Stimulated activated CD4-positive, alpha-beta T cell treated with anti-CD3 and anti-CD28 coated beads, Interleukin-2, amount 100 ng/mL, for 4 hours (primary cell): ENCODE data around the gene GPR137B.
"Not testable (repeated sequence)": the region's sequence is repeated elsewhere in the genome, so short reads cannot be mapped to it uniquely, and the experiment has no call there.

Experiments
- DNase-seq: peaks from one replicate; pipeline ENCODE4 v3.0.0-alpha.2; 2020; ENCODE audit warnings: low read depth

GPR137B gene

DNA sequence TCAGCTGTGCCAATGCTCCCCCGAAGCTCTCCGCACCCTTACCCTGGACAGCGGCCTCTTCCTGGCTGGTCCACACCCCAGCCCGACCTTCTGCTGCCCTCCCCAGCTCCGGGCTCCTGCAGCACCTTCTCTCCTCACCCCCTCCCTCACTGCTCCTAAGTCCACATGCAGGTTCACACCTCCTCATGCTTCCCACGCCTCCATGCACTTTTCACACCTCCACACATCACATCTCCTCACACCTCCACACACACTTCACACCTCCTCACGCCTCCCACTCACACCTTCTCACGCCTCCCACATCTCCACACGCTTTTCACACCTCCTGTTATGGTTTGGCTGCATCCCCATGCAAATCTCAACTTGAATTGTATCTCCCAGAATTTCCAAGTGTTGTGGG is 18.9 kb downstream of the GPR137B start:
- no peak for DNase-seq

DNA sequence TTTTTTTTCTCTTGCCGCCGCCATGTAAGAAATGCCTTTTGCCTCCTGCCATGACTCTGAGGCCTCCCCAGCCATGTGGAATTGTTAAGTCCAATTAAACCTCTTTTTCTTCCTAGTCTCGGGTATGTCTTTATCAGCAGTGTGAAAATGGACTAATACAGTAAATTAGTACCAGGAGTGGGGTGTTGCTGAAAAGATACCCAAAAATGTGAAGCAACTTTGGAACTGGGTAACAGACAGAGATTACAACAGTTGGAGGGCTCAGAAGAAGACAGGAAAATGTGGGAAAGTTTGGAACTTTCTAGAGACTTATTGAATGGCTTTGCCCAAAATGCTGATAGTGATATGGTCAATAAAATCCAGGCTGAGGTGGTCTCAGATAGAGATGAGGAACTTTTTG is 19.4 kb downstream of the GPR137B start:
- not testable (repeated sequence) for DNase-seq

DNA sequence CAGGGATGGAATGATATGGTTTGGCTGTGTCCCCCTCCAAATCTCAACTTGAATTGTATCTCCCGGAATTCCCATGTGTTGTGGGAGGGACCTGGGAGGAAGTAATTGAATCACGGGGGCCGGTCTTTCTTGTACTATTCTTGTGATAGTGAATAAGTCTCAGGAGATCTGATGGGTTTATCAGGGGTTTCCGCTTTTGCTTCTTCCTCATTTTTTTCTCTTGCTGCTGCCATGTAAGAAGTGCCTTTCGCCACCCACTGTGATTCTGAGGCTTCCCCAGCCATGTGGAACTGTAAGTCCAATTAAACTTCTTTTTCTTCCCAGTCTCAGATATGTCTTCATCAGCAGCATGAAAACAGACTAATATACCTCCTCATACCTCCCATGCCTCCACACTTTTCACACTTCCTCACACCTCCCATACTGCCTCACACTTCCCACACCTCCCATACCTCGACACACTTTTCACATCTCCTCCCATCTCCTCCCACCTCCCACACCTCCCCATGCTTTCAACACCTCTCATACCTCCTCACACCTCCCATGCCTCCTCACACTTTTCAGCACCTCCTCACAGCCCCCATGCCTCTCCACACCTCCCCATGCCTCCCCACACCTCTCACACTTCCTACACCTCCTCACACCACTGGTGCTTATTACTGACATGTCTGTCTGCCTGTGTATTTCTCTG is 21.3 kb downstream of the GPR137B start:
- no peak for DNase-seq

DNA sequence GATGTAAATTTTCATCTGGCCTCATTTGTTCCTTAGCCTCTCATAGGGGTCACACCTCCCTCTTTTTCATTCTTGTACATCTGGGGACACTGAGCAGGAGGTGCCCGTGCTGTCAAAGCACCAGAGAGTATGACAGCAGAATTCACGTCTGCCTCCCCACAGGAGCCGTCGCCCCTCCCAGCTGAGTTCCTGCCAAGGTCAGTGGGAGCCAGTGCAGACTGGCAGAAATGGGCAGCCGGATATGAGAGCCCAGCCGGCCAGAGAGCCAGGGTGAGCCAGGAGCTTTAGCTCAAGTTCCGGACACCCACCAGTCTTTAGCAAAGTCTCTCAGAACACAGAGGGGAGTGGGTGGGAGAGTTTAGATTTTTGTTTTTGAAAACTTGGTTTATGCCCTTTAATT is 21.9 kb downstream of the GPR137B start:
- DNase-seq: no peak

DNA sequence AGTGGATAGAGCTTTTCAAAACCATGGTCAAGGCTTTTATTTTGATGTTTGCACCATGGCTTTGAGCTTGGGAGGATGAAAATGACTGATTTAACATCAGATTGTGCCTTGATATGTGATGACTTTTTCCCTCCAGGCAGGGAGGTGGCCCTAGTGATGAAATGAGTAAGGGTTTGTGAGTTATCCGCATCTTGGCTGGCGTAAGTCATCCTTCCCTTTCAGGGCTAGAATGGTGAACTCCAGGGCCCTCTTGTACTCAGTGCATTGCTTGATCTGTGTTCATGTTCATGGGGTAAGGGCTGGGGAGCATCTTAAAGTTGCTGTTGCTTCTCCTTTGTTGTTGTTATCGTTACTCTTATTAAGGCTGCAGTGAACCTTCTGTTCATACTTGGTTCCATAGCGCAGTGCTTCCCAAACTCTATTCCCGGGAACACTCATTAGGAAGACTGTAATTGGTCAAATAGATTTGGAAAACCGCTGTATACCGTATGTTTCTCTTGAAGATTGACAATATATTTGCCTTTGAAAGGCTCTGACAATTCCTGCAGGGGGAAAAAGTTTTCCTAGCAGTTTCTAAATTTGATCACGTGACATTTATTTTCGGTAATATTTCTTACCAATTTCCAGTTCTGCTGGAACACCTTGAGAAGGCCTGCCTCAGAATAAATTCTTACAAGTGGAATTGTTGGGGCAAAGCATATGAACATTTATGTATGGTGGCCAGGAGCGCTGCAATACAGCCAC is 23.1 kb downstream of the GPR137B start:
- no peak for DNase-seq

DNA sequence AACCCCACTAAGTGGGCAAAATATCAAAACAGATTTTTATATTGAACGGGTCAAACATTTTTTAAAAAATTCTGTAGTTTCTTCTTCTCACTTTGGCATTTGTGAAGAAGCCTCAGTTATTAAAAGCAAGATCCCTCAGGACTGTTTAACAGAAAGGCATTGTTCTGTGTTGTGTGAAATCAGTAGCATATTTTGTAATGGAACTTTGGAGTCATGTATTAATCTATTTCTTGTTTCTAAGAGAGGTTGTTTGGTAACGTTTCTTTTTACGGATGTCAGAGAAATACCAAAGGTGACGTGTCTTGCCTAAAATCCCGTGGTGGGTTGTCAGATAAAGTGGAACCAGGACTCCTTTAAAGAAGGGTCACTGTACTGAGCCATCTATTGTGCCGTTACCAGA is 23.7 kb downstream of the GPR137B start:
- no peak for DNase-seq

DNA sequence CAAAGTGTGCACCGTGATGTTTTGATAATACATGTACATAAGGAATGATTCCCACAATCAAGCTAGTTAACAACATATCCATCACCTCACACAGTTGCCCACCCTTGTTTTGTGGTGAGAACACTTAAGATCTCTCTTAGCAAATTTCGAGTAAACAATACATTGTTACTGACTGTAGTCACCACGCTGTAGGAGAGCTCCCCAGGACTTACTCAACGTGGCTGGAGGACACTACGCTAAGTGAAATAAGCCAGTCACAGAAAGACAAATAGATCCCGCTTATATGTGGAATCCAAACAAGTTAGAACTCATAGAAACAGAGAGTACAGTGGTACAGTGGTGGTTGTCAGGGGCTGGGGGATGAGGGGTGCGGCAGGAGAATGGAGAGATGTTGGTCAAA is 24.8 kb downstream of the GPR137B start:
- no peak for DNase-seq

DNA sequence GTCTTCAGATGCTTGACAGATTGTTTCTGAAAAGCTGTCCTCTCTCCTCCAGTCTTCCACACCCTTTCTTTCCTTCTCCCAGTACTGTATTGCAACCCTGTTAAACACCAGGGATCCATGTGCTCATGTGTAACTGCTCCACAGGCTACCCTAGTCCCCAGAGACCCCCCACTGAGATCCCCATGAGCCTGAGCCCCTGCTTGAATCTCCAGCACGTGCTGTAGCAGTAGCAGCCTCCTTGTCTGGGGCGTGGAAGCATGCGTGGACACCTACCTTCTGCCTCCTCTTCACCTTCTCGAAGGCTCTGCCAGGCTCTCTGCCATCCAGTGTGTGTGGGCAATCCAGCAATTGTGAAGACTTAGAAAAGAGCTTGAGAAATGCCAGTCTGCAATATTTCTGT is 25.2 kb downstream of the GPR137B start:
- no peak for DNase-seq

DNA sequence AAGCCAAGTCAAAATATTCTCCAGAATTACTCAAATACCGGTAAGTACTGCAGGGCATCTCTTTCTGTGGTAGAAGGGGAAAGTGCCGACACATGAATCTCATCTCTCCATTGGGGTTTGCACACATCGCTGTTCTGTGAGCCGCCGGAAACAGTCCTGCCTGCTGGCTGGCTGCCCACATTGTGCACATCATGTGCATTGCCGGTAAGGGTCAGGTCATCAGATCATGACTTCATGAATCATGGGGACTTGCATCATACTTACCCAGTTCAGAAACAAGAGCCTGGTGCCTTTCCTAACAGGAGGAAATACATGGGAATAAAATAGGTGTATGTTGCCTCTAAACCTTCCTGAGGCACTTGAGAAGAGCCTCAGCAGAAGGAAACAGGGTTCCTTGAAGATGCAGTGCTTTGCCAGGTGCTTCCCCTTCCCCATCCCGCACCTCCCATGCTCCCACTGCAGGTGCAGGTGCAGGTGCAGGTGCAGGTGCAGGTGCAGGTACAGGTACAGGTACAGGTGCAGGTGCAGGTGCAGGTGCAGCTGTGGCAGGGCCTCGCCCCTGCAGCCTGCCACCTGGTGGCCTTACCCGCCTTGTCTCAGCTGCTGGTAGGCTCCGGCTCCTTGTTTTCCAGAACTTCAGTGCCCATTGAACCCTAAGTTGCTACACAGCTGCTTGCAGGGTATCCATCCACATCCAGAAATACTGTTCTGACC is 26.5 kb downstream of the GPR137B start:
- no peak for DNase-seq

DNA sequence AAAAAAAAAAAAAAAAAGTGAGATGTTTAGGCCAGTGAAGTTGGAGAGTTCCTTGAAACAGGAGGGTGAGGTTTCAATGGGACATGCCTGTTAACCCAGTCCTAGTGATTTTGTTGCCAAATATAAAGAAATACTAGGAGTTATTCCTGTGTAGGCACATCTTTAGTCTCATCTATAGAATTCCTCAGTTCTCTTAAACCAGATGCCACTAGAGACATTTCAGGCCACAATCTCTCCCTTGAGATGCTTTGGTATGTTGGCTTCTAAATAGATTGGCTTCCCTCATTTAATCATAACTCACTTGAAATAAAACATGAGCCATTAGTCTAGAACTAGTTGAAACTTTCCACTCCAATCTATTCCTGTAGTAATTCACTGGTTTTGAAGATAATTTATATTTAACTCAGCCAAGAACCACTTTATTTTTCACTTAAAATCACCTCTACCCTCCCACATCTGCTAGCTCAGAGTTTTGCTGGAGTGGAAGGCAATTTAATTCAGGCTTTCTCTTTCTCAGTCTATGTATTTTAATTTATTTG is 29.8 kb downstream of the GPR137B start:
- DNase-seq: no peak

DNA sequence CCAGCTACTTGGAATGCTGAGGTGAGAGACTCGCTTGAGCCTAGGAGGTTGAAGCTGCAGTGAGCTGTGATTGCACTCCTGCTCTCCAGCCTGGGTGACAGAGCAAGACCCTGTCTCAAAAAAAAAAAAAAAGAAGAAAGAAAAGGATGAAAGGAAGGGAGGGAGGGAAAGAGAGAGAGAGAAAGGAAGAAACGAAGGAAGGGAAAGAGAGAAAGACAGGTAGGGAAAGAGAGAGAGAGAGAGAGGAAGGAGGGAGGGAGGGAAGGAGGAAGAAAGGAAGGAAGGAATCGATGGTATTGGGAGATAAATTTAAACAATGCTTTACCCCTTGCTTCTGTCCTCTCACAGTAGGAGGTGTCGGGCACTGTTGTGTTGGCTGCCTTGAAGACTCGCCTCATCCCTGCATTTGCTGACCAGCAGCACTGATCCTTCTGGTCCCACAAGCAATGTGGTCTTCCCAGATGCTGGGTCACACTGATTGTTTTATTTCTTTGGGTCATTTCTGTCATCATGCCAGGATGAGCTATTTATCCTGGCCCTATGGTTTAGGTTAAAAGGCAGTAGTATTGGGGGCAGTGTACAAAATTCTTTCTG is 30.9 kb downstream of the GPR137B start:
- no peak for DNase-seq

DNA sequence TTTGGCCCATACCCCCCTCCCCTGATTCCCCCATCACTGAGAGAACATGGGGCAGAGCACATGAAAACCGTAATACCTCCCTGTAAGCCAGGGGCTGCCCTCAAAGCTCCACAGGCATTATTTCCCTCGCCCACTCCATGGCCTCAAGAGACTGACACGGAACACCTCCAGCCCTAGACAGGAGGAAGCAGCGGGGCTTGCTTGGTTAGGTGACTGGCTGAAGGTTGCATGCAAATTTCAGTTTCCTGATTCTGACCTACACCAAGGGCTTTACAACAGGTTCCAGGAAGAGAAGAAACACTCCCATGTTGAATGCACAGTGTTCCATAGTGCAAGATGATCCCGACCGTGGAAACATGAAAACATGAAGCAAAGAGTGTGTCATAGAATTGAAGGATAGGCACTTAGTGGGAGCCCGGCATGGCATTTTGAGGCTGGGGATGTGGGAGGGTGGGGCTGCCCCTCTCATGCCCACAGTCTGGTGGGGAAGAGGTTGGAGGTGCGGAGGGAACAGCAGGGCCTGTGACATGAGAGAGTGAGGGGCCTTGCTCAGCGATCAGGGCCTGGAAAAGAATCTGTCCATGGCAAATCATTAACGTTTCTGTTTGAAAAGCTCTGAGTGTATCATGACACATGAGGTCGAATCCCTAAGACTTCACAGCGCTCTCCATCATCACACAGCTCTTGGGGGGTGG is 33.5 kb downstream of the GPR137B start:
- no peak for DNase-seq

DNA sequence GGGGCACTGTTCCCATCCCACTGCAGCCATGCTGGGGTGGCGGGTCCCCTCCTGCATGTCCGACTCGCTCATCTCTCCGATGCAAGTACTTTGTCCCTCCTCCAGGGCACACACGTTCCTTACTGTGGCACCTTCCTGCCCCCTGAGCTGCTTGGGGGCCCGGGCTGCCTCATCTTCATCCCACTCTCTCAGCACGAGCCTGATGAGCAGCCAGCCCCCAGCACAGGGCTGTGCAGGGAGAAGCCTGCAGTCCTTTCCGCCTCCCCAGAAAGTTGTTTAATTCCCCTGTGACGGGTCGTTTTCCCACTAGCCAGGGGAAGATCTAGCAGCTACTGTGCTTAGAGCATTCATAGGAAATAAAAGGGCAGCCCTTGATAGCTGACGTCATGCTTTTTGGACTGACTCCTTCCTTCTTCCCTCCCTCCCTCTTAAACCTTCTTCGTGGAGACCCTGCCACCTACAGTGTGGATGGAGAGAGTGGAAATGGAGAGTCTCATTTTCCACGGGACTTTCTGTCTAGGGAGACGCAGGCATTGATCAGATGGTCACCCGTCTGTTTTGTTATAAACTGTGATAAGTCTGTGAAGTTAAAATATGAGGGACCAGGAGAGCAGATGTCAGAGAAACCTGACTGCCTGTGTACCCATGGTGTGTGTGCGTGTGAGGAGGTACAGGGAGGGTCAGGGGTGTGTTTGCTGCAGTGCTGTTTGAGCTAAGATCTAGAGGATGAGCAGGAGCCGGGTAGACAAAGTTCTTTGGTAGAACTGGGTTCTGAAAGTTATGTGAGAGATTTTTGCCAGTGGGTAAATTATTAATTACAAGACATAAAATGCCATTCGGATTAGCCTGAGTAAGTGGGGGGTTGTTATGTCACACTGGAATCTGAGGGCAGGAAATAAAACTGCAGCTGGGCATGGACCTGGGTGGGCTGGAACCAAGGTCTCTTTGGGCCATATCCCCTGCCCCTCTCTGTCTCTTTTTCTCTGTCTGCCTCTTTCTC is 34.3 kb downstream of the GPR137B start:
- no peak for DNase-seq

DNA sequence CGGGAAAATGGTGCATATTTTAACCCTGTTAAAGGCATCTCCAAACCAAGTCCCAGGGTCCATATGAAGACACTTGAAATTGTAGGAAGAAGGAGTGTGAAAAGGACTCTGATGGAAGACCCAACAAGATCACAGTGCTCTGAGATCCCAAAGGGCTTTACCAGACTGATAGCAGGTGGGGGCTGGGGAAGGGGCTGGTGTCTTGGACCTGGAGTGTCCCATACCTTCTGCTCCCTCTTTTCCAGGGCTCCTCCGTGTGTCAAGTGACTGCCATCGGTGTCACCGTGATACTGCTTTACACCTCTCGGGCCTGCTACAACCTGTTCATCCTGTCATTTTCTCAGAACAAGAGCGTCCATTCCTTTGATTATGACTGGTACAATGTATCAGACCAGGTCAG is 37.3 kb downstream of the GPR137B start:
- DNase-seq: no peak

DNA sequence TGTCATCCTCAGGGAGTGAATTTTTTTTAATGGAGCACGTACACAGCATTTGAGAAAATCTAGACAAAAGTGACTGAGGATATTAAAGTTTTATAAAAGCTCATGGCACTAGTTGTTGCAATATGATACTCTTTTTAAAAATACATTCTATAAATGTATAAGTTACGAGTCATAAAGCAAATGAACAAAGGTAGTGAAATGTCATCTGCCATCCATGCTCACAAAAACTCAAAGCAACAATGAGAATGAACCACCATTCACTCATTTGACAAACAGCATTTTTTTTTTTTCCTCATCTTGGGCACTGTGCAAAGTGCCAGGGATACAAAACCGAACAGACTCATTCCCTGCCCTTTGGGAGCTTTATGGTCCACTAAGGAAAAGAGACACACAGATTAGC is 38.7 kb downstream of the GPR137B start:
- DNase-seq: no peak

DNA sequence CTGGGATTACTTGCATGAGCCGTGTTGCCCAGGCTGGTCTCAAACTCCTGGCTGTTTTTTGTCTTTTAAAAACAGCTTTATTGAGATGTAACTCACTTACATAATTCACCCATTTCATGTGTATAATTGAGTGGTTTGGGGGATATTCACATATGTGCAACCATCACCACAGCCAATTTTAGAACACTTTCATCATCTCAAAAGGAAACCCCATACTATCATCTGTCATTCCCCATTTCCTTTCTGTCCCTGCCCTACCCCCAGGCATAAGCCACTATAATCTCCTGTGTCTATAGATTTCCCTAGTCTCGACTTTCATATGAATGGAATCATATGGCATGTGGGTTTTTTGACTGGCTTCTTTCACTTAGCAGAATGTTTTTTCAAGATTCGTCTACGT is 43.3 kb downstream of the GPR137B start:
- DNase-seq: no peak

DNA sequence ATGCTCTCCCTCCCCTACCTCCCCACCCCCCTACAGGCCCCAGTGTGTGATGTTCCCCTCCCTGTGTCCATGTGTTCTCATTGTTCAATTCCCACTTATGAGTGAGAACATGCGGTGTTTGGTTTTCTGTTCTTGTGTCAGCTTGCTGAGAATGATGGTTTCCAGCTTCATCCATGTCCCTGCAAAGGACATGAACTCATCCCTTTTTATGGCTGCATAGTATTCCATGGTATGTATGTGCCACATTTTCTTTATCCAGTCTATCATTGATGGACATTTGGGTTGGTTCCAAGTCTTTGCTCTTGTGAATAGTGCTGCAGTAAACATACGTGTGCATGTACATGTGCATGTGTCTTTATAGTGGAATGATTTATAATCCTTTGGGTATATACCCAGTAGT is 44.1 kb downstream of the GPR137B start:
- not testable (repeated sequence) for DNase-seq

DNA sequence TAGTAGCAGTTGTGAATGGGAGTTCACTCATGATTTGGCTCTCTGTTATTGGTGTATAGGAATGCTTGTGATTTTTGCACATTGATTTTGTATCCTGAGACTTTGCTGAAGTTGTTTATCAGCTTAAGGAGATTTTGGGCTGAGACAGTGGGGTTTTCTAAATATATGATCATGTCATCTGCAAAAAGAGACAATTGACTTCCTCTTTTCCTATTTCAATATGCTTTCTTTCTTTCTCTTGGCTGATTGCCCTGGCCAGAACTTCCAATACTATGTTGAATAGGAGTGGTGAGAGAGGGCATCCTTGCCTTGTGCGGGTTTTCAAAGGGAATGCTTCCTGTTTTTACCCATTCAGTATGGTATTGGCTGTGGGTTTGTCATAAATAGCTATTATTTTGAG is 45.7 kb downstream of the GPR137B start:
- DNase-seq: not testable (repeated sequence)

DNA sequence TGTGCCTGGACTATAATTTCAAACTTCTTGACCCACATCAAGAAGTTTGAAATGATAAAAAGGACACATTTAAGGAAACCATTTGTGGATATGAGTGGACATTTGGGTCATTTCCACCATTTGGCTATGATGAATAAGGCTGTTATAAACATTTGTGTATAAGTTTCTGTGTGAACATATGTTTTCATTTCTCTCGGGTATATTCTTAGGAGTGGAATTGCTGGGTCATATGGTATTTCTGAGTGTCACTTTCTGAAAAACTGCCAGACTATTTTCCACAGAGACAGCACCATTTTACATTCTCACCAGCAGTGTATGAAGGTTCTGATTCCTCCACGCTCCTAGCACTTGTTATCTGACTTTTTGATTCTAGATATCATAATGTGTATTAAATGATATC is 50.8 kb downstream of the GPR137B start:
- DNase-seq: no peak

DNA sequence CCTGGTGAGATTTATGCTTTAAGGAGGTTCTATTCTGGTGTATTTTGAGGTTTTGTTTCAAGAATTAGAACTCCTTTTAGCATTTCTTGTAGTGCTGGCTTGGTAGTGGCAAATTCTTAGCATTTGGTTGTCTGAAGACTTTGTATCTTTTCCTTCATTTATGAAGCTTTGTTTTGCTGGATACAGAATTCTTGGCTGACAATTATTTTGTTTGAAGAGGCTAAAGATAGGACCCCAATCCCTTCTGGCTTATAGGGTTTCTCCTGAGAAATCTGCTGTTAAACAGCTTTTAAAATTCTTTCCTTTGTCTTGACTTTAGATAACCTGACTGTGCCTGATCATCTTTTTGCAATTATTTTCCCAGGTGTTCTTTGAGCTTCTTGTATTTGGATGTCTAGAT is 58.6 kb downstream of the GPR137B start:
- no peak for DNase-seq

DNA sequence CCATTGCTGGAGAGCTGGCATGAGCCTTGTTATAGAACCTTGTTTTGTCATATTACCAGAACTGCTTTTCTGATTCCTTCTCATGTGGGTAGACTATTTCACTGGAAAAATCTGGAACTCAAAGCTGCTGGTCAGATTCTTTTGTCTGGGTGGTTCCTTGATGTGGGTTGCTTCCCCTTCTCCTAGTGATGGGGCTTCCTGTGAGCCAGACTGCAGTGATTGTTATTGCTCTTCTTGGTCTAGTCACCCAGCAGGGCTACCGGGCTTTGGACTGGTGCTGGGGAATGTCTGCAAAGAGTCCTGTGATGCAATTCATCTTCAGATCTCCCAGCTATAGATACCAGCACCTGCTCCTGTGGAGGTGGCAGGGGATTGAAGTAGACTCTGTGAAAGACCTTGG is 59.4 kb downstream of the GPR137B start:
- DNase-seq: no peak
